Neural cell (in vitro differentiated cells): ENCODE data around the gene KLK6. TPM values are rescaled to one million over a fixed set of nuclear protein-coding genes. Genes with fewer than 3 reads are reported as not detected.

ENCODE experiments used
- H2AFZ ChIP-seq: fragments of 200-600, 300-800 bp; sonication (generic), shearing (Covaris generic); 2 replicates; pipeline ENCODE4 v1.6.0; 2014; ENCODE audit warnings: low read depth, mild to moderate bottlenecking, antibody characterized with exemption, low read length, moderate library complexity
- H3F3A ChIP-seq: fragments of 200-600 bp; shearing (Covaris generic); 2 replicates; pipeline ENCODE4 v1.6.1; 2016; ENCODE audit warnings: mild to moderate bottlenecking, moderate library complexity, mixed read lengths, antibody characterized with exemption, low read length; ENCODE audit not compliant: insufficient read depth, poor library complexity, severe bottlenecking
- H3K27ac ChIP-seq: fragments of 200-600, 300-800 bp; sonication (generic), shearing (Covaris generic); 2 replicates; pipeline ENCODE4 v1.5.1; 2014; ENCODE audit warnings: mild to moderate bottlenecking, low read length, moderate library complexity
- H3K27me3 ChIP-seq: fragments of 300-800, 200-600 bp; sonication (generic), shearing (Covaris generic); 2 replicates; pipeline ENCODE4 v1.6.0; 2014; ENCODE audit warnings: mild to moderate bottlenecking, low read depth, low read length, moderate library complexity; ENCODE audit not compliant: insufficient read depth
- H3K36me3 ChIP-seq: fragments of 300-800, 200-600 bp; sonication (generic), shearing (Covaris generic); 2 replicates; pipeline ENCODE4 v1.5.1; 2014; ENCODE audit warnings: mild to moderate bottlenecking, antibody characterized with exemption, low read length, moderate library complexity; ENCODE audit not compliant: insufficient read depth
- H3K4me2 ChIP-seq: fragments of 300-800, 200-600 bp; sonication (generic), shearing (Covaris generic); 2 replicates; pipeline ENCODE4 v1.6.0; 2014; ENCODE audit warnings: mild to moderate bottlenecking, low read length
- H3K4me3 ChIP-seq: fragments of 300-800, 200-600 bp; sonication (generic), shearing (Covaris generic); 2 replicates; pipeline ENCODE4 v1.5.1; 2014; ENCODE audit warnings: mild to moderate bottlenecking, low read length, moderate library complexity
- H3K79me2 ChIP-seq: fragments of 200-600 bp; shearing (Covaris generic); replicated peaks from 2 replicates; pipeline ENCODE4 v1.6.0; 2014; ENCODE audit warnings: mild to moderate bottlenecking, low read length, moderate library complexity; ENCODE audit not compliant: insufficient read depth
- H3K9ac ChIP-seq: fragments of 300-800, 200-600 bp; sonication (generic), shearing (Covaris generic); 2 replicates; pipeline ENCODE4 v1.6.1; 2016; ENCODE audit warnings: mild to moderate bottlenecking, low read length, mixed read lengths
- H3K9me2 ChIP-seq: fragments of 200-600 bp; shearing (Covaris generic); 2 replicates; pipeline ENCODE4 v1.6.1; 2016; ENCODE audit warnings: mild to moderate bottlenecking, low read length, mixed read lengths; ENCODE audit not compliant: insufficient read depth
- H3K9me3 ChIP-seq: fragments of 200-600, 300-800 bp; sonication (generic), shearing (Covaris generic); 2 replicates; pipeline ENCODE4 v1.6.1; 2016; ENCODE audit warnings: mild to moderate bottlenecking, mixed run types, low read length, moderate library complexity, mixed read lengths
- H4K20me1 ChIP-seq: fragments of 200-600 bp; shearing (Covaris generic); 2 replicates; pipeline ENCODE4 v1.6.1; 2016; ENCODE audit warnings: mild to moderate bottlenecking, mixed run types; ENCODE audit not compliant: insufficient read depth
- EP300 ChIP-seq: fragments of 450-650 bp; conservative IDR thresholded peaks from 2 replicates; pipeline ENCODE4 v1.6.1; 2014; ENCODE audit warnings: antibody characterized with exemption, mild to moderate bottlenecking, moderate library complexity; ENCODE audit not compliant: poor library complexity, severe bottlenecking
- EZH2 ChIP-seq: fragments of 200-600, 300-800 bp; shearing (Covaris generic), sonication (generic); IDR thresholded peaks from 2 replicates; pipeline ENCODE4 v1.6.1; 2014; ENCODE audit warnings: antibody characterized with exemption, low read length, borderline replicate concordance, mild to moderate bottlenecking; ENCODE audit not compliant: insufficient read depth, poor library complexity, severe bottlenecking
- MXI1 ChIP-seq: fragments of 450-650 bp; conservative IDR thresholded peaks from 2 replicates; pipeline ENCODE4 v1.6.1; 2014; ENCODE audit warnings: antibody characterized with exemption, mild to moderate bottlenecking; ENCODE audit not compliant: poor library complexity, severe bottlenecking
- RAD21 ChIP-seq: fragments of 450-650 bp; conservative IDR thresholded peaks from 2 replicates; pipeline ENCODE4 v1.6.1; 2014; ENCODE audit warnings: antibody characterized with exemption, mild to moderate bottlenecking, moderate library complexity
- SMC3 ChIP-seq: fragments of 450-650 bp; conservative IDR thresholded peaks from 2 replicates; pipeline ENCODE4 v1.6.1; 2014; ENCODE audit warnings: antibody characterized with exemption, mild to moderate bottlenecking, moderate library complexity; ENCODE audit not compliant: poor library complexity
- TAF1 ChIP-seq: IDR thresholded peaks from 2 replicates; pipeline ENCODE4 v1.6.1; 2012; ENCODE audit warnings: low read depth
- polyA plus RNA-seq: library from polyadenylated mRNA; depleted of rRNA; stranded (reverse); fragments of >200 nt; gene quantifications from 2 replicates; pipeline ENCODE4 v1.2.3, GENCODE V29; 2014
- TF ChIP-seq, protein P1 (sequence below): IDR thresholded peaks from 2 replicates; pipeline ENCODE4 v1.6.1; 2012; ENCODE audit warnings: borderline replicate concordance

KLK6 gene
- polyA plus RNA-seq, 1 donor from 2014 or later, result not detected

- TF ChIP-seq, protein P1, sequence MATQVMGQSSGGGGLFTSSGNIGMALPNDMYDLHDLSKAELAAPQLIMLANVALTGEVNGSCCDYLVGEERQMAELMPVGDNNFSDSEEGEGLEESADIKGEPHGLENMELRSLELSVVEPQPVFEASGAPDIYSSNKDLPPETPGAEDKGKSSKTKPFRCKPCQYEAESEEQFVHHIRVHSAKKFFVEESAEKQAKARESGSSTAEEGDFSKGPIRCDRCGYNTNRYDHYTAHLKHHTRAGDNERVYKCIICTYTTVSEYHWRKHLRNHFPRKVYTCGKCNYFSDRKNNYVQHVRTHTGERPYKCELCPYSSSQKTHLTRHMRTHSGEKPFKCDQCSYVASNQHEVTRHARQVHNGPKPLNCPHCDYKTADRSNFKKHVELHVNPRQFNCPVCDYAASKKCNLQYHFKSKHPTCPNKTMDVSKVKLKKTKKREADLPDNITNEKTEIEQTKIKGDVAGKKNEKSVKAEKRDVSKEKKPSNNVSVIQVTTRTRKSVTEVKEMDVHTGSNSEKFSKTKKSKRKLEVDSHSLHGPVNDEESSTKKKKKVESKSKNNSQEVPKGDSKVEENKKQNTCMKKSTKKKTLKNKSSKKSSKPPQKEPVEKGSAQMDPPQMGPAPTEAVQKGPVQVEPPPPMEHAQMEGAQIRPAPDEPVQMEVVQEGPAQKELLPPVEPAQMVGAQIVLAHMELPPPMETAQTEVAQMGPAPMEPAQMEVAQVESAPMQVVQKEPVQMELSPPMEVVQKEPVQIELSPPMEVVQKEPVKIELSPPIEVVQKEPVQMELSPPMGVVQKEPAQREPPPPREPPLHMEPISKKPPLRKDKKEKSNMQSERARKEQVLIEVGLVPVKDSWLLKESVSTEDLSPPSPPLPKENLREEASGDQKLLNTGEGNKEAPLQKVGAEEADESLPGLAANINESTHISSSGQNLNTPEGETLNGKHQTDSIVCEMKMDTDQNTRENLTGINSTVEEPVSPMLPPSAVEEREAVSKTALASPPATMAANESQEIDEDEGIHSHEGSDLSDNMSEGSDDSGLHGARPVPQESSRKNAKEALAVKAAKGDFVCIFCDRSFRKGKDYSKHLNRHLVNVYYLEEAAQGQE, result no peak
- TF ChIP-seq MXI1 (no peak), EZH2 (no peak), RAD21 (no peak), TAF1 (no peak)
- Histone ChIP-seq H2AFZ (no peak overlapping the region), H3K9me2 (no peaks in the 10 kb centered on the region), H3K9ac (no peak overlapping the region), H3K36me3 (no peaks in the 10 kb centered on the region), H3K79me2 (no peaks in the 10 kb centered on the region), H3F3A (no peaks in the 10 kb centered on the region), H4K20me1 (no peaks in the 10 kb centered on the region), H3K4me3 (no peak overlapping the region), H3K27ac (no peak overlapping the region), H3K27me3 (peaks cover 17% of the 10 kb centered on the region), H3K9me3 (no peaks in the 10 kb centered on the region), H3K4me2 (no peak overlapping the region)
These were observed 43.2 kb downstream of the KLK6 start for GRCh38 chr19:50926144-50926543.

DNA sequence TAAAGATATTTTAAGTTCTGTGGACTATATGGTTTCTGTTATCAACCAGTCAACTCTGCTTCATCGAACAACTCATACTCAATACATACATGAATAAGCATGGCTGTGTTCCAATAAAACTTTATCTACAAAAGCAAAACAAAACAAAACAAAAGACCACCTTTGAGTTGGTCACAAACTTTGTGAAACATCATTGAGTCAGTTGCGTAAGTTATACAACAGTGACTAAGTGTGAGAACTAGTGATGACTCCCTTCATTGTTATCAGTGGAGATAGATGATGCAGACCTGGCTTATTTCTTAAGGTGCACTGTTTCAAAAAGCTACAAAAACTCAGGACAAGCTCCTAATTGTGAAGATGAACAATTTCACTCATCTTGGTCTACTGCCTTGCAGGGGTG lies 43.7 kb downstream of the KLK6 start:
- Histone ChIP-seq H3K79me2 (no peaks in the 10 kb centered on the region), H3K27me3 (peaks cover 14% of the 10 kb centered on the region), H3K9me3 (no peaks in the 10 kb centered on the region), H3K4me3 (no peak overlapping the region), H3K9me2 (no peaks in the 10 kb centered on the region), H3K9ac (no peak overlapping the region), H3K27ac (no peak overlapping the region), H2AFZ (no peak overlapping the region), H3K4me2 (no peak overlapping the region), H3F3A (no peaks in the 10 kb centered on the region), H4K20me1 (no peaks in the 10 kb centered on the region), H3K36me3 (no peaks in the 10 kb centered on the region)
- TF ChIP-seq MXI1, result no peak
- TF ChIP-seq RAD21, result no peak
- TF ChIP-seq EP300, result no peak
- TF ChIP-seq SMC3, result no peak

DNA sequence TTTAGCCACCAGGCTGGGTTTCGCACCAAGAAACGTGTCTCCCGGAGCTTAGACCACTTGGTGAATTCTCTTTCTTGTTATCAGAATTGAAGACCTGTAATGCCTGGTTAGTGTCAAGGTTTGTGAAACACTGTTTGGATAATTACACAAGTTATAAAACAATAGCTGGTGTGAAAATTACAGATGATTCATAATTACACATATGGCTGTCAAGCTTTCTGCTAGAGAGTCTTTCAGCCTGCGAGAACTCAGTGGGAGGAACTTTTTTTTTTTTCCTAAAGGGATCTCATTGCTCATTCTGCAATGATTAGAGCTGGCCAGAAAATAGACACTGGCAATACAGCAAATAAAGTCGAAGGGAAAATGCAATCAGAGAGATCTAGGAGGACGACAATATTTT lies 44.8 kb downstream of the KLK6 start:
- no peak for TF ChIP-seq SMC3
- H3K27me3 ChIP-seq, result peaks cover 13% of the 10 kb centered on the region
- no peak overlapping the region for H3K27ac ChIP-seq
- H2AFZ ChIP-seq, result no peak overlapping the region
- no peaks in the 10 kb centered on the region for H4K20me1 ChIP-seq
- H3F3A ChIP-seq, result no peaks in the 10 kb centered on the region
- H3K9ac ChIP-seq, result no peak overlapping the region
- H3K79me2 ChIP-seq, result no peaks in the 10 kb centered on the region
- H3K4me2 ChIP-seq, result no peak overlapping the region
- no peaks in the 10 kb centered on the region for H3K9me2 ChIP-seq
- H3K9me3 ChIP-seq, result no peaks in the 10 kb centered on the region
- no peaks in the 10 kb centered on the region for H3K36me3 ChIP-seq
- no peak overlapping the region for H3K4me3 ChIP-seq
